IPS DF 6.9 (cell line): Measurements from ENCODE around the gene MB21D2.
"Not testable (repeated sequence)": the region's sequence is repeated elsewhere in the genome, so short reads cannot be mapped to it uniquely, and the experiment has no call there.

Source experiments
- DNase-seq: peaks from one replicate; pipeline ENCODE4 v3.0.0-alpha.2; 2013; ENCODE audit warnings: low read depth, low spot score
- H3K27ac ChIP-seq: one replicate; pipeline ENCODE4 v1.5.1; 2013; ENCODE audit warnings: low read length, control low read depth
- H3K27me3 ChIP-seq: 2 replicates; pipeline ENCODE4 v1.6.1; 2013; ENCODE audit warnings: mild to moderate bottlenecking, low read length; ENCODE audit not compliant: control insufficient read depth, insufficient read depth
- H3K36me3 ChIP-seq: 2 replicates; pipeline ENCODE4 v1.6.1; 2013; ENCODE audit warnings: low read length; ENCODE audit not compliant: control insufficient read depth, insufficient read depth
- H3K4me1 ChIP-seq: 2 replicates; pipeline ENCODE4 v1.6.1; 2013; ENCODE audit warnings: low read length; ENCODE audit not compliant: control insufficient read depth, insufficient read depth
- H3K4me3 ChIP-seq: 2 replicates; pipeline ENCODE4 v1.5.1; 2013; ENCODE audit warnings: mild to moderate bottlenecking, low read length
- H3K9me3 ChIP-seq: 2 replicates; pipeline ENCODE4 v1.6.1; 2013; ENCODE audit warnings: low read length, inconsistent platforms; ENCODE audit not compliant: control insufficient read depth, insufficient read depth
- WGBS: extraction: QIAGEN DNeasy Blood & Tissue Kit; methylation state at CpG from one replicate; pipeline ENCODE4 v1.1.7; 2013; ENCODE audit warnings: mixed read lengths, missing lambda C conversion rate; ENCODE audit not compliant: insufficient read length, insufficient coverage; 5-methylcytosine and 5-hydroxymethylcytosine counted together

Gene MB21D2

DNA sequence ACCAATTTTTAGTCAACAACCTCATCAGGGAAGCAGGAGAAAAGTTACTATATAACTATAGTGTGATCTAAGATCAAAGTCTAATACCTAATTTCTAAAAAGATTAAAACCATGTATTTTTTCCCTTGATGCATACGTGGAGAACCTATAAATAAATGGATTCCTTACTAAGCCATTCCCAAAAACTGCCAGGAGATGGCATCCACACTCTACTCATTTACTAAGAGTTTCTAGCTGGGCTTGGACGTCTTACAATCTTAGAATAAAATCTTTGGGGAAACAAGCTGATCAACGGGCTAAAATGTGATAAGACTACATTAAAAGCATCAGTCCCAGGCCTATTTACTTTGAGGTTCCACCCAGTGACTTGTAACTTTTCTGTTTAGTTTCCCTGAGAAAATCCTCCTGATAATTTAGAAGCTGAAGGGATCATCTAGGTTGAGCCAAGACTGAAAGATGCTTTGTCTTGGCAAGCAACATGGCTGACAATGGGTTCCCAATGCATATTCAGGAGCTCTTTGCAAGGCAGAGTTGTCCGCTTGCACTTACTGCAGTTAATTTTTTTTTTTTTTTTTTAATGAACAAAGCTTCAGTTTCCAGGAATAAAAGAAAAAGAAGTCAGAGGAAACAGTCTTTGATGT, 104.8 kb downstream of the MB21D2 start:
- no CpG with 5 or more reads among the region's 4 CpGs for WGBS

GRCh38 chr3:192805711-192806110, 111.9 kb downstream of the MB21D2 start:
- Histone ChIP-seq H3K27me3 (no peaks in the 10 kb centered on the region), H3K4me1 (no peaks in the 10 kb centered on the region), H3K4me3 (no peak overlapping the region), H3K36me3 (no peaks in the 10 kb centered on the region), H3K9me3 (no peaks in the 10 kb centered on the region), H3K27ac (no peak overlapping the region)
- no CpG with 5 or more reads among the region's 6 CpGs for WGBS
- DNase-seq = no peak

More for the DNA sequence above, 104.8 kb downstream of the MB21D2 start:
- DNase-seq = no peak
- H3K27me3 ChIP-seq = no peaks in the 10 kb centered on the region
- H3K9me3 ChIP-seq = no peaks in the 10 kb centered on the region
- no peak overlapping the region for H3K4me3 ChIP-seq
- no peaks in the 10 kb centered on the region for H3K4me1 ChIP-seq
- H3K36me3 ChIP-seq = no peaks in the 10 kb centered on the region
- no peak overlapping the region for H3K27ac ChIP-seq

- DNase-seq = no peak
- Histone ChIP-seq H3K27ac (no peak overlapping the region), H3K4me3 (no peak overlapping the region), H3K9me3 (no peaks in the 10 kb centered on the region), H3K4me1 (no peaks in the 10 kb centered on the region), H3K36me3 (no peaks in the 10 kb centered on the region), H3K27me3 (no peaks in the 10 kb centered on the region)
- no CpG with 5 or more reads among the region's 2 CpGs for WGBS
Measured at GRCh38 chr3:192804502-192804901, 113.2 kb downstream of the MB21D2 start.

- Histone ChIP-seq H3K4me1 (no peaks in the 10 kb centered on the region), H3K27me3 (no peaks in the 10 kb centered on the region), H3K36me3 (no peaks in the 10 kb centered on the region), H3K4me3 (no peak overlapping the region), H3K27ac (no peak overlapping the region), H3K9me3 (no peaks in the 10 kb centered on the region)
- no peak for DNase-seq
- no CpG with 5 or more reads among the region's 7 CpGs for WGBS
Measured at GRCh38 chr3:192802957-192803899, 114.4 kb downstream of the MB21D2 start.

DNA sequence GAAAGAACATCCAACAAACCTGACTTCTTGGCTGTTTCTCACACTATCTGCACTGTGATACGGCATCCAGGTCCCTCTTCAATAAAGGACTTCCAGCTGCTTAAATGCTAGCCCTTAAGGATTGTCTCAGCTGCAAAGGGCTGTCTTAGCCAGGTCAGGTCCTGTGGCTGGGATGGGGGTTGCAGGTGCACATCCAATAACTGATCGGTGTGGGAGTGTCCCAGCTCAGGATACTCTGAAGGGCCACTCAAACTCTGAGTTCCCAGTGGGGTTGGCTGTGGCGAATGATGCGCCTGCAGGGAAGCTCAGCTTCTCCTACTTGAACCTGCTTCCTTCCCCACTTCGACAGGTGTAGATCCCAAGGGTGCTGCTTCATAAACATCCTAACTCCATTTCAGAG, 115.7 kb downstream of the MB21D2 start:
- Histone ChIP-seq H3K36me3 (no peaks in the 10 kb centered on the region), H3K4me3 (no peak overlapping the region), H3K4me1 (no peaks in the 10 kb centered on the region), H3K27me3 (no peaks in the 10 kb centered on the region), H3K27ac (no peak overlapping the region), H3K9me3 (no peaks in the 10 kb centered on the region)
- DNase-seq = no peak
- no CpG with 5 or more reads among the region's 5 CpGs for WGBS

DNA sequence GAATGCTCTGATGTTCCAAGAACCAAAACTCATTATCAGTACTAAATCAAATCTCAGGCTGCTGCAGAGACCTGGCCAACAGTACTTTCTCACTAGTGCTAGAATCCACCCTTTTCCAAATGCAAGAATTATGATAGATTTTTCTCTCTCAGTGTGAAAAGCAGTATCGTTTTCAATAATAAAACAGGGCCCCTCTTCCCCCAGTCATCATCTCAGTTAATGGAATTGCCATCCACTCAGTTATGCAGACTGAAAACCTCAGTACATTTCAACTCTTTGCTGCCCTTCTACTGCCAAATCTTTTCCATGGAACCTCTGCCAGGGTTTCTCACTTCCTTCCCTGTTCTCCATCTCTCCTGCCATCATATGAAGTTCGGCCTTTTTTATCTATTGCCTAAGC, 117.9 kb downstream of the MB21D2 start:
- no peak for DNase-seq
- Histone ChIP-seq H3K4me3 (no peak overlapping the region), H3K36me3 (peaks cover 2% of the 10 kb centered on the region; the same call in 1 of the 2 replicates), H3K4me1 (no peaks in the 10 kb centered on the region), H3K9me3 (no peaks in the 10 kb centered on the region), H3K27me3 (no peaks in the 10 kb centered on the region), H3K27ac (no peak overlapping the region)
- no CpG with 5 or more reads among the region's 2 CpGs for WGBS

DNA sequence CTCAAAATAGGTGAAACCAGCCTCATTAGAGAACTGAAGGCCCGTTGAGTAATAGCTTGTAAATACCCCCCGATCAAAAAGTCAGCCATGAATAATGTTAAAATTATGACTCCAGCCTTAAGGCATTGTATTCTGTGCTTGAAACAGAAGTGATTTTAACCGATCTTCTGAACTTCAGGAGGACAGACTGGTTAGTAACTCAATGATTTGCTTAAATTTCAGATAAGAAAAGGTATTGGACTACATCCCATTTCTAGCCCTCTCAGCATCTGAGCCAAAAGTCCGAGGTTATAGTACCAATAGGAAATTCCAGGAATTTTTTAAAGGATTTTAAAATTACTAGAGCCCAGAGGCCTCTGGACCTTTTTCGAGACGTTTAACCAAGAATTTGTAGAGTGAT, 122.6 kb downstream of the MB21D2 start:
- no peaks in the 10 kb centered on the region for H3K27me3 ChIP-seq
- peaks cover 2% of the 10 kb centered on the region; the same call in 1 of the 2 replicates for H3K36me3 ChIP-seq
- H3K27ac ChIP-seq = no peak overlapping the region
- H3K9me3 ChIP-seq = no peaks in the 10 kb centered on the region
- no CpG with 5 or more reads among the region's 6 CpGs for WGBS
- H3K4me1 ChIP-seq = no peaks in the 10 kb centered on the region
- DNase-seq = no peak
- no peak overlapping the region for H3K4me3 ChIP-seq

DNA sequence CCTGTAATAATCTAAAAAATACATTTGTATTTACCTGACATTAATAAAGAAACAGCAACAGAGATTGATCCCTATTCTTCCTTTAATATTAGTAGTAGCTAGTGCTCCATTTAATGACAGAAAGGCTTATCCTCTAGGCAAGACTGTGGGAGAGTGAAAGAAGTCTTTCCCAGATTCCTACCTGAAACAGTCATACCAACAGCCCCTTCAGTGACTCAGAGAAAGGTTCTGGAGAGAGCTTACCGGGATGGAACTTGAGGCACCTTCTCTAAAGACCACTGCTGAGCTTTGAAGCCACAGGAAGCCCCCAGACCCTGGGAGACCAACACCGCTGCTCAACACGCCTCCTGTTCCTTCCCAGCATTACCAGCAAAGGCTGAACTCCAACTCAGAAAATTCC, 123.4 kb downstream of the MB21D2 start:
- DNase-seq = no peak
- H3K27me3 ChIP-seq = no peaks in the 10 kb centered on the region
- WGBS = no CpG with 5 or more reads among the region's 3 CpGs

DNA sequence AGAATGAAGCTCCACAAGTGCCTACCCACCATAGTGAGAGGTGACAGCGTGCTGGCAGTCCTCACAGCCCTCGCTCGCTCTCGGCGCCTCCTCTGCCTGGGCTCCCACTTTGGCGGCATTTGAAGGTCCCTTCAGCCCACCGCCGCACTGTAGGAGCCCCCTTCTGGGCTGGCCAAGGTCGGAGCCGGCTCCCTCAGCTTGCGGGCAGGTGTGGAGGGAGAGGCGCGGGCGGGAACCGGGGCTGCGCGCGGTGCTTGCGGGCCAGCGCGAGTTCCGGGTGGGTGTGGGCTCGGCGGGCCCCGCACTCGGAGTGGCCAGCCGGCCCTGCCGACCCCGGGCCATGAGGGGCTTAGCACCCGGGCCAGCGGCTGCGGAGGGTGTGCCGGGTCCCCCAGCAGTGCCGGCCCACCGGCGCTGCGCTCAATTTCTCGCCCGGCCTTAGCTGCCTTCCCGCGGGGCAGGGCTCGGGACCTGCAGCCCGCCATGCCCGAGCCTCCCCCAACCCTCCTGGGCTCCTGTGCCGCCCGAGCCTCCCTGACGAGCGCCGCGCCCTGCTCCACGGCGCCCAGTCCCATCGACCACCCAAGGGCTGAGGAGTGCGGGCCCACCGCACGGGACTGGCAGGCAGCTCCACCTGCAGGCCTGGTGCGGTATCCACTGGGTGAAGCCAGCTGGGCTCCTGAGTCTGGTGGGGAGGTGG, 128.7 kb downstream of the MB21D2 start:
- H3K27ac ChIP-seq, H3K36me3 ChIP-seq, H3K4me1 ChIP-seq, H3K9me3 ChIP-seq, DNase-seq, H3K27me3 ChIP-seq, H3K4me3 ChIP-seq: not testable (repeated sequence)
- no CpG with 5 or more reads among the region's 57 CpGs for WGBS

More for the DNA sequence above, 123.4 kb downstream of the MB21D2 start:
- no peak overlapping the region for H3K4me3 ChIP-seq
- H3K27ac ChIP-seq = no peak overlapping the region
- H3K36me3 ChIP-seq = peaks cover 2% of the 10 kb centered on the region; the same call in 1 of the 2 replicates
- no peaks in the 10 kb centered on the region for H3K4me1 ChIP-seq
- no peaks in the 10 kb centered on the region for H3K9me3 ChIP-seq

DNA sequence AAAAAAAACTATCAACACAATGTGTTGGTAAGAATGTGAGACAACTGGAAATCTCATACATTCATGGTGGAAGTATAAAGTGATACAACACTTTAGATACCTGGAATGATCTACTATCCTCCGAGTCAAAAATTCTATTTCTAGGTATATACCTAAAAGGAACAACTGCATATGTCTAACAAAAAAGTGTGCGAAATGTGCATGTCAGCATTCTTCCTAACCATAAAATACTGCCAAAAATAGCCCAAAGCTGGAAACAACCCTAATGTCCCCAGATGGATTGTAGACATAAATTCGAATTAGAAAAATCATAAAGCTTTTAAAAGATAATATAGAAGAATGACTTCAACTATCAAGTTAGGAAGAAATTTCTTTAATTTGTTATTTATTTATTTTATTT, 139.1 kb downstream of the MB21D2 start:
- H3K4me1 ChIP-seq = no peaks in the 10 kb centered on the region
- H3K9me3 ChIP-seq = peaks cover 3% of the 10 kb centered on the region
- no CpG with 5 or more reads among the region's 3 CpGs for WGBS
- no peak overlapping the region for H3K4me3 ChIP-seq
- no peak for DNase-seq
- H3K27me3 ChIP-seq = no peaks in the 10 kb centered on the region
- no peaks in the 10 kb centered on the region for H3K36me3 ChIP-seq
- H3K27ac ChIP-seq = no peak overlapping the region
